Measurements from ENCODE around the gene IL18. TPM values are rescaled to one million over a fixed set of nuclear protein-coding genes. Genes with fewer than 3 reads are reported as not detected.

Gene IL18
- total and polyA plus RNA-seq, 8 donors = 4.7 to 58.2 (median 20.1) TPM

DNA sequence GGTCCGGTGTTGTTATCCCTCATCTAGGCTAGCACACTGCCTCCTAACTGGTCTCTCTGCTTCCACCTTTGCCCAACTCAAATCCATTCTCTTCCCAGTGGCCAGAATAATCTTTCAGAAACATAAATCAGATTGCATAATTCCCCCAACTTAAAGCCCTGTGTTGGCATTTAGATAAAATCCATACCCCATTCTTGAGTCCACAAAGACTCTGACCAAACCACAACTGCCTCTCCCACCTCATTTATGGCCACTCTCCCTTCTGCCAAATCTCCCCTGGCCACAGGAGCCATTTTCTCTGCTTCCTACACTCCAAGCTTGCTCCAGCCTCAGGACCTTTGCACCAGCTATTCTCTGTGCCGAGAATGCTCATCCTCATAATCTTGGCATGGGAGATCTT is 36.8 kb downstream of the IL18 start:
- intact Hi-C loops (cut with DNase I; ENCODE audit: low total_unique reads) = no loop called here
- Histone ChIP-seq H3K27me3 (no peaks in the 10 kb centered on the region), H3K4me3 (no peak overlapping the region), H3K36me3 (no peaks in the 10 kb centered on the region), H3K9me3 (no peaks in the 10 kb centered on the region), H3K4me1 (peaks cover 0 to 14% (median 4%) of the 10 kb centered on the region in 4 donors), H3K27ac (no peak overlapping the region)
- TF ChIP-seq EP300 (IDR thresholded peaks at IDR 0.05) = no peak
- no peak for TF ChIP-seq POLR2A (IDR thresholded peaks at IDR 0.05)
- TF ChIP-seq POLR2AphosphoS5 (IDR thresholded peaks at IDR 0.05) = no peak
- WGBS, 5 donors = 97 to 100% (median 98%) methylated on average over 2 of the region's 2 CpGs
- DNase-seq = no peak

GRCh38 chr11:112123129-112123528 is 40.8 kb downstream of the IL18 start:
- WGBS, 5 donors = 23 to 48% (median 33%) methylated on average over 4 of the region's 4 CpGs
- H3K9me3 ChIP-seq = no peaks in the 10 kb centered on the region

GRCh38 chr11:112121981-112122615 is 41.8 kb downstream of the IL18 start:
- no peak overlapping the region for H3K27ac ChIP-seq
- no peak for DNase-seq
- H3K9me3 ChIP-seq = no peaks in the 10 kb centered on the region
- H3K4me3 ChIP-seq = no peak overlapping the region
- no peaks in the 10 kb centered on the region for H3K4me1 ChIP-seq
- H3K36me3 ChIP-seq = peaks cover 0 to 8% (median 3%) of the 10 kb centered on the region in 4 donors
- H3K27me3 ChIP-seq = no peaks in the 10 kb centered on the region
- 88 to 96% (median 92%) methylated on average over 5 of the region's 5 CpGs for WGBS, 5 donors
- TF ChIP-seq, protein P1, sequence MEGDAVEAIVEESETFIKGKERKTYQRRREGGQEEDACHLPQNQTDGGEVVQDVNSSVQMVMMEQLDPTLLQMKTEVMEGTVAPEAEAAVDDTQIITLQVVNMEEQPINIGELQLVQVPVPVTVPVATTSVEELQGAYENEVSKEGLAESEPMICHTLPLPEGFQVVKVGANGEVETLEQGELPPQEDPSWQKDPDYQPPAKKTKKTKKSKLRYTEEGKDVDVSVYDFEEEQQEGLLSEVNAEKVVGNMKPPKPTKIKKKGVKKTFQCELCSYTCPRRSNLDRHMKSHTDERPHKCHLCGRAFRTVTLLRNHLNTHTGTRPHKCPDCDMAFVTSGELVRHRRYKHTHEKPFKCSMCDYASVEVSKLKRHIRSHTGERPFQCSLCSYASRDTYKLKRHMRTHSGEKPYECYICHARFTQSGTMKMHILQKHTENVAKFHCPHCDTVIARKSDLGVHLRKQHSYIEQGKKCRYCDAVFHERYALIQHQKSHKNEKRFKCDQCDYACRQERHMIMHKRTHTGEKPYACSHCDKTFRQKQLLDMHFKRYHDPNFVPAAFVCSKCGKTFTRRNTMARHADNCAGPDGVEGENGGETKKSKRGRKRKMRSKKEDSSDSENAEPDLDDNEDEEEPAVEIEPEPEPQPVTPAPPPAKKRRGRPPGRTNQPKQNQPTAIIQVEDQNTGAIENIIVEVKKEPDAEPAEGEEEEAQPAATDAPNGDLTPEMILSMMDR (IDR thresholded peaks at IDR 0.05) = no peak
- intact Hi-C loops (cut with DNase I; ENCODE audit: low total_unique reads) = no loop called here

More at GRCh38 chr11:112123129-112123528, 40.8 kb downstream of the IL18 start:
- H3K36me3 ChIP-seq = peaks cover 0 to 8% (median 3%) of the 10 kb centered on the region in 4 donors
- no peak overlapping the region for H3K4me3 ChIP-seq
- no peaks in the 10 kb centered on the region for H3K4me1 ChIP-seq
- H3K27me3 ChIP-seq = no peaks in the 10 kb centered on the region
- TF ChIP-seq POLR2A (IDR thresholded peaks at IDR 0.05) (no peak), EP300 (IDR thresholded peaks at IDR 0.05) (no peak), POLR2AphosphoS5 (IDR thresholded peaks at IDR 0.05) (no peak)
- TF ChIP-seq, protein P1 (IDR thresholded peaks at IDR 0.05) = no peak
- H3K27ac ChIP-seq = no peak overlapping the region
- no peak for DNase-seq
- intact Hi-C loops (cut with DNase I; ENCODE audit: low total_unique reads) = no loop called here

DNA sequence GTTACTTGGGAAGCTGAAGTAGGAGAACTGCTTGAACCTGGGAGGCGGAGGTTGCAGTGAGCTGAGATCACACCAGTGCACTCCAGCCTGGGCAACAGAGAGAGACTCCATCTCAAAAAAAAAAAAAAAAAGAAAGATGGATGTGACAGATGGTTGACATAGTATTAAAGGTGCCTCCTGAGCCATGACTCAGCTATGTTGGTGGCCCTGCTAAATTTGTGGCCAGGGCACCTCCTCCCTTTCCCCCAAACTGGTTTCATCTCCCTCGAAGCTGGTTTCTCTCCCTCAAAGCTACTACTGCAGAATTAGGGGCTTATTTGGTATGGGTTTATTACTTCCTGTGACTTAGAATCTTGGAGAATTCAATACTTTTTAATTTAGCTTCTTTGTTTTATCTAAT is 45.7 kb downstream of the IL18 start:
- Histone ChIP-seq H3K4me3 (no peak overlapping the region), H3K9me3 (no peaks in the 10 kb centered on the region), H3K36me3 (peaks cover 0 to 8% (median 3%) of the 10 kb centered on the region in 4 donors), H3K27ac (no peak overlapping the region), H3K27me3 (no peaks in the 10 kb centered on the region), H3K4me1 (peaks cover 0 to 9% (median 3%) of the 10 kb centered on the region in 4 donors)
- 80 to 94% (median 90%) methylated on average over 2 of the region's 2 CpGs for WGBS, 5 donors
- intact Hi-C loops (cut with DNase I; ENCODE audit: low total_unique reads) = no loop called here
- DNase-seq = no peak
- TF ChIP-seq, protein P1 (IDR thresholded peaks at IDR 0.05) = no peak
- TF ChIP-seq POLR2AphosphoS5 (IDR thresholded peaks at IDR 0.05) (no peak), EP300 (IDR thresholded peaks at IDR 0.05) (no peak), POLR2A (IDR thresholded peaks at IDR 0.05) (no peak)

- Histone ChIP-seq H3K36me3 (peaks cover 0 to 8% (median 3%) of the 10 kb centered on the region in 4 donors), H3K4me1 (peaks cover 0 to 9% (median 3%) of the 10 kb centered on the region in 4 donors), H3K4me3 (no peak overlapping the region), H3K27me3 (no peaks in the 10 kb centered on the region), H3K27ac (no peak overlapping the region), H3K9me3 (no peaks in the 10 kb centered on the region)
- intact Hi-C loops (cut with DNase I; ENCODE audit: low total_unique reads) = no loop called here
- TF ChIP-seq, protein P1 (IDR thresholded peaks at IDR 0.05) = no peak
- TF ChIP-seq EP300 (IDR thresholded peaks at IDR 0.05) (no peak), POLR2AphosphoS5 (IDR thresholded peaks at IDR 0.05) (no peak), POLR2A (IDR thresholded peaks at IDR 0.05) (no peak)
- no peak for DNase-seq
- WGBS, 5 donors = 73 to 86% (median 76%) methylated on average over 5 of the region's 5 CpGs
These were observed 48.5 kb downstream of the IL18 start for GRCh38 chr11:112115386-112115785.

Data from stomach (tissue), 9 donors.